Activated effector memory CD4-positive, alpha-beta T cell treated with anti-CD3 and anti-CD28 coated beads, Interleukin-2, amount 50 U/mL, for 16 hours (primary cell): ENCODE data around the gene PTPRE.

Source experiments
- DNase-seq: peaks from one replicate; pipeline ENCODE4 v3.0.0-alpha.2; 2020

The PTPRE gene

DNA sequence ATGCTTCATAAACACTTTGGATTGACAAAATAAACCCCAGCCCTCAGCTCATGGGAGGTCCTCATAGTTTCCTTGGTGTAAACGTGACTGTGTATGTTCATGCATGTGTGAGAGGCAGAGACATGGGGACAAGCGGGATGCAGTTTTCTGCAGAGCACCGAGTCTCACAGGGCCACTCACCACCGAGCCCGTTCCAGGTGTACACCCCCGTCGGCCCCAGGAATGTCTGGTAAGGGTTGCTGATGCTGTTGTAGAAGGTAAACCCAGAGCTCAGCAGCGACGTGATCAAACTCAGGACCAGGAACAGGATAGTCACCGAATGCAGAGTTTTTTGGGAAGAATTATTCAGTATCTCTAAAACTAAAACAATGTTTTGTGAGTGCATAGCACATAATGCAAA, 23.4 kb upstream of the PTPRE start:
- DNase-seq = no peak

DNA sequence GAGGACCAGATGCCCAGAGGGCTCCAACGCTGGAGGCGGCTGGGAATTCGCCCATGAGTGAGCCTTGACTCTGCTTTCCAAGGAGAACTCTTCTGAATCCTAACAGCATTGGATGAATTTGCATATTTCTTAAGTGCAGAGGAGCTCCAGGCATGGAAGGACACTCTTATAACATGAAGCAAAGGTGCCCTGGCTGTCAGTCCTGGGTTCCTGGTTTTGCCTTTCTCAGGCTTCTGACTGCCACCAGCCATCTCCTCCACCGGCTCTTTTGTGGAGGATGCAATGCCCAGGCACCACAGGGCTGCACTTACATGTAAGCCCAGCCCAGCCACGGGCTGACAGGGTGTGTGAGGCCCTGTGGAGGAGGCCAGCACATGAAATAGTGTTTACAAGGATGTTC, 22.4 kb upstream of the PTPRE start:
- DNase-seq = no peak

DNA sequence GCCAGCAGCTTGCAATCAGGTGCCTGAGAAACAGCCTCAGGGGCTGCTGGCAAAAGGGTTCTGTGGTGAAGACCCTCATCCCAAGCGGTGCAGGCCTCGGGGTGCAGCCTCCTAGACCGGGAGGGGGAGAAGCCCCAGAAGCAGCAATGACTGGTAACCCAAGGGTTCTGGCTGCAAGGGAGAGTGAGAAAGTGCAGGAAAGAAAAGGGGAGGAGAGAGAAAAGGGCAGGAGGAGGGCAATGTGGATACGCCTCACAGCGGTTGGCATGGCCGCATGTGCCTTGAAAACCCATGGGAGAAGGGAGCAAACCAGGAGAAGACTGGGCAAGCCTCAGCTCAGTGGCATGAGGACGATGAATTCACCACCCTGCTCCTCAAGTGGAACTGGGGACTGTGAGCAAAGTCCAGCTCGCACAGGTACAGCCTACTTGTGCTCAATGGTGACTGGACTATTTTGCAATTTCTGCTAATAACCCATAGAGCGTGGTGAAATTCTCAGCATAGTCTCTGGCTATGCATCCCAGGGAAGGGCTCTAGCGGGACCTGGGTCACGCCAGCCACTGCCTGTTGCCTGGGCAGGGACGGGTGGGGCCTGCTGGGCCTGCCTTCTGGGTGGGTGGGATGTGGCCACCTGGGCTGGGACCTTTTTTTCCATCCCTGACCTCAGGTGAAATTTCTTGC, 20.4 kb upstream of the PTPRE start:
- no peak for DNase-seq

DNA sequence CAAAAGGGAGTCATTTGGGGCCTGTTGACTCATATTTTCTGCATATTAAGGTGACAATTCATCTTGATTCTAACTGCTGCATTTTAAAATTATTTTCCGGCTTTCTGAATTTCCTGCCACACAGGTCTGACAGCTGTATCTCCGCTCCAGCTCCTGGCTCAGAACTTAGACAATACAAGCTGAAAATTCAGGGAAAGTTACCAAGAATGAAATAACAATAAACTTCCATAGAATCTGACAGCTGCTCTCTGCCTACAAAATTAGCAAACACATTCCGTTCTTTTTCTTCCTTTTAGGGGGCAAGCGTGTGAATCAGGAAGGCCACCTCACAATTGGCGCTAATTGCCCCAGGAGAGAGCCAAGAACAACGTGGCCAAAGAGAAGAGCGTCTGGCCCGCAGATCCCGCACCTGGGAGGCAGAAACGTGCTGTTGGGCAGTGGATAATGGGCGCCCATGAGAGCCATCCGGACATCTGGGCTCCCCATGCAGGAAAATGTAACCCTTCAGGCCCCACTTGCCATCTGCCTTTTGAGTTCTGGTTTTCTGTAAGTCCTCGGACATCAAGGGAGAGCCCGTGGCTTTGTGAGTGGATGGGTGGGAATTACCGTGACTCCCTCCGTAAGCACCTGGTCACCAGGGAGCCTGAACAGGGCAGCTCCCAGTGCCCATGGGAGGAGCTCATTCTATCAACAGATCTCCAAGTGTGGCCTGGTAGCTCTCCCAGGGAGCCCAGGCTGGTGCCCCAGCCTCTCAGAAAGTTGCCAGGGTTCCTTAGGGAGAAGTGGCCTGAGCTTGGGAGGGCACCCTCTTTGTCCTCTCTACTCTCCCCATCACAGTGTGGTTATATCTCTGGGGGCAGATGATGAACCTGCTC, 19.1 kb upstream of the PTPRE start:
- no peak for DNase-seq

DNA sequence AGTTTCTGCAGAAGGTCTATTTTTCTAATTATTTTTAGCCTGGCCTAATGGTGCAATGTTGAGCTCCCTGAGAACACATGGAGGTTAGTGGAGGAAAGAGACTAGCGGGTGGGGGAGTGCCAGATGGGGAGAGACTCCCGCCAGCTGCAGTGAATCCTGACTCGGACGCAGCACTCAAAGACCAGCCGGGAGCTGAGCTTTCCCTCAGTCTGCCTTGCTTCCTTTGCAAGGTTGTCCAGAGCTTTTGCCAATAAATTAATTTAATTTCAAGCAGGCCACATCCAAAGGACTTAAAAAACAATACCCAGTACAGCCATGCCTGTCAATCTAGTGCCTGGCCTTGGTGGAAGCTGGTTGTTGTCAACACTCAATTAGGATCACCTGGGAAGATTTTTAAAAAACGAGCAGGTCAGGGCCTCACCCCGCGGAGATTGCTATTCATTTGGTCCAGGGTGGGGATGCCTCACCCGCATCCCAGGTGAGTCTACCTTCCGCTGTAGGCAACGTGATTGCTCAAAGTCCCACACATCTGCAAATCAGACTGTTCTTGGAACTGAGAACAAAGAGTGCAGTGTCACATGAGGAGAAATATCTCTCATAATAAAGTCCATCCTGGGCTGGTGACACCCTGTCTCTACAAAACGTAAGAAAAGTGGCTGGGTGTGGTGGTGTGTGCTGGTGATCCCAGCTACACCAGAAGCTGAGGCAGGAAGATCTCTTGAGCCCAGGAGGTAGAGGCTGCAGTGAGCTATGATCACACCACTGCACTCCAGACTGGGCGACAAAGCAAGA, 18.2 kb upstream of the PTPRE start:
- no peak for DNase-seq

DNA sequence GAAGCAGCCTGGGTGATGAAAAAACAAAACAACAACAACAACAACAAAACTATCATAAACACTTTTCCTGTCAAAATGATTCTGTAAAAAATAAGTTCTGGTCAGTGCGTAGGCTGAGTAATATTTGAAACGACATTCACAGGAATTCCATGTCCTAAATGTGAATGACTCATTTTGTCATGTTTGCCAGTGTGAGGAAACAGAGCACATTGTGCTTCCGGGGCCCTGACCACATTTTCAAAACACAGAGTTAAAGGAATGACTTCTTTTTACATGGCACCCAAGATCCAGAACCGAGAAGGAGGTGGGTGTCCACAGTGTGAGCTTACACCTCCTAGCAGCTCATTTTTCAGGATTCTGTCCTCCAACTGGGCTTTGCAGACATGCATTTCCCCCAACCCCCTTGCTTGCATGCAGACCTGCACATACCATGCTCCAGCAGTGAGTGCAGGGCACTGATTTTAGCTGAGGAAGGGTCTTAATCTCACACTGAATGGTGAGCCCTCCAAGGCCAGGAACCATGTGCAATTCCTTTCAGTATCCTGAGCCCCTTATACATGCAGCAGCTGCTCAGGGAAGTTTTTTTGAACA, 17.2 kb upstream of the PTPRE start:
- no peak for DNase-seq

DNA sequence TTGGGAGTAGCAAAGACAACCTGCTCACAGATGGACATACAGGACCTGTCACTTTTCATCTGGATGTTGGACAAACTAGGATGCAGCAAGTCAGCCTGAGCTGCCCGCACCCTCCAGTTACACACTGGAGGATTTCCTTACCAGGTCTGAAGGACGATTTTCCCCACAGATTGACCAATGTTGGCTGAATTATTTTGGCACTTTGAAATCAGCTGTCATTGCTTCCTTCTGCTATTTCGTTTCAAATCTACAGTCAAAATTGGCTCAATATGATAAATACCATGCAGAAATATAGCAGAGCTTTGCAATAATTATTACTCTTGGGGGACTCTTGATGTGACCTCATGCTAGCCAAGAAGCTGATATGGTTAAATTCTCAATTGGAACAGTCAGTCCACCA, 16.7 kb upstream of the PTPRE start:
- DNase-seq = no peak

DNA sequence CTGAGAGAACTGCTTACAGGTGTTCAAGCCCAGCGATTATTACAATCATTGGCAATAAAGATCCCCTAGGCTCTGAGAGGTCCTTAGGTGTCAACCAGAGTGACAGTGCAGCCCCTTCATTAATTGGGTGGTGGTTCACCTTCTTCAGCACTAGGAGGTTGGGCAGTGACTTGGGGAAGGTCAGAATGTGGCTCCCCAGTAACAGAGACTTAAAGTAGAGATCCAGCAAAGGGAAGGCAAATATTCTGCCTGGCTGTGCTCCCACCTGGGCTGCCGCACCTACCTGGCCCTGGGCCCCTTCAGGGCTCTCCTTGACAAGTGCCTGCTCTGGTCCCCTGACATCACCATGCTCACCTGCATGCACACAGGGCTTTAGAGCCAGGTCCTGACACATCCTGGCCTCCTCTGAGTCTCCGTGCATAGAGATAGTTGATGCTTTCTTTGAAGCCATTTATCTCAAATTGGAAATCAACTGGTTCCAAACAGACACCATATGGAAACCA, 16.0 kb upstream of the PTPRE start:
- DNase-seq = no peak

DNA sequence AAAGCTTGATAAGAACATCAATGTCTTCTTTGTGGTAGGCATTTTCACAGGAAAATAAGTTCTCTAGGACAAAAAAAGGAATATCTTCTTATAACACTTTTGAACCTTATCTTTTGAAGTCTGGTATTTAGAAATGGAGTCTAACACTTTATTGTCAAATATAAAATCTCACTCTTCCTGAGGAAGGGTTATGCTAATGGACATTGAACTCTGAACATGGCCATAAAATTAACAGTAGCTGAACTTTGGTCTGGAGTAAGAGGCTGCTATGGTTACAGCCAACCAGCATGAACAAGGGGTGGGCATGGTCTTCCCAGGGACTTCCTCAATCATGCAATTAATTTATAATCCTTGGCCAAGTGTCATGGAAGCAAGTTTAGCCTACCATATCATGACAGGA, 14.2 kb upstream of the PTPRE start, which contains the start of gene CLRN3:
Gene CLRN3, minus strand, starts transcription at position 199 of the 400 bp plus-strand sequence. Its CDS starts 157 bp downstream, at position 42.
- DNase-seq = no peak

DNA sequence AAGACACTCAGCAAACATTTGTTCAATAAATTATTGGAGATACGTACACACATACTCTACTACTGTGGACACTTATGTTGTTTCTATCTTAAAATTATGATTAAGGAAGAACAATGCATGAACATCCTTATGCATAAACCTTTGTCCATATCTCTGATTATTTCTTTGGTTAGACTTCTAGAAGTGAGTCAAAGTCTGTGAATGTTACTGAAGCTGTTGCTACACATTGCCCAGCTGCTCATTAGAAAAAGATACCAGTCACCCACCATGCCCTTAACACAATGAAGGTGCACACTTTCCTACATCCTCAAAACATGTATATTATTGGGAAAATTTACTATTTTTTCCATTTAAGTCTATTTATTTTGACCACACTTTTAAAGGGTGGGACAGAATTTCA, 12.8 kb upstream of the PTPRE start:
- no peak for DNase-seq

DNA sequence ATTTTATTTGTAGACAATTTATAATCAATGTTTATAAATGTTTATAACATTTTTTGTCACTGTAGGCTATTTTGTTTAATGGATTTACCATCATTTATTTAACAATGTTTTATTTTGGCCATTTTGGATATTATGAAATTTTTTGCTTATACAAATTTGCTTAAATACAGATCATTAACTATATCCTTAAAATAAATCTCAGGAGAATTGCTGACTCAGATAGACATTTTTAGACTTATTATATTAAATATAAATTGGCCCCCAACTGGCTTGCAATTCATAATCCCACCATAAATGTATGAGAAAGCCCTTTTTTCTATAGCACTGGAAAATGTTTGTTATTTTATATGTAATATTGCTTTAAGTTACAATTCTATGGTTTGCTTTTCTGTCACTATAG, 10.3 kb upstream of the PTPRE start:
- no peak for DNase-seq

DNA sequence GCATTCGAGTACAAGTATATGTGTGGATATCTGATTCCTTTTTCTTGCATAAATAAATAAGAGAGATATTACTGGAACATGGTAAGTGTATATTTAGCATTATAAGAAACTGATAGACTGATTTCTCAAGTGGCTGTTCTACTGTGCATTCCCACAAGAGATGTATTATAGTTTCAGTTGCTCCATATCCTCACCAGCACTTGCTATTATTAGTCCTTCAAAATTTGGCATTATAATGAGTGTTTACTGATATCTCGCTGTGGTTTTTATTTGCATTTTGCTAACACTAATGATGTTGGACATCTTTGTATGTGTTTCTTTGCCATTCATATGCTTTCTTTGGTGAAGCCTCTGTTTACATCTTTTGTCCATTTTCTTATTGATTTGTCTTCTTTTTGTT, 9.7 kb upstream of the PTPRE start:
- DNase-seq = no peak

DNA sequence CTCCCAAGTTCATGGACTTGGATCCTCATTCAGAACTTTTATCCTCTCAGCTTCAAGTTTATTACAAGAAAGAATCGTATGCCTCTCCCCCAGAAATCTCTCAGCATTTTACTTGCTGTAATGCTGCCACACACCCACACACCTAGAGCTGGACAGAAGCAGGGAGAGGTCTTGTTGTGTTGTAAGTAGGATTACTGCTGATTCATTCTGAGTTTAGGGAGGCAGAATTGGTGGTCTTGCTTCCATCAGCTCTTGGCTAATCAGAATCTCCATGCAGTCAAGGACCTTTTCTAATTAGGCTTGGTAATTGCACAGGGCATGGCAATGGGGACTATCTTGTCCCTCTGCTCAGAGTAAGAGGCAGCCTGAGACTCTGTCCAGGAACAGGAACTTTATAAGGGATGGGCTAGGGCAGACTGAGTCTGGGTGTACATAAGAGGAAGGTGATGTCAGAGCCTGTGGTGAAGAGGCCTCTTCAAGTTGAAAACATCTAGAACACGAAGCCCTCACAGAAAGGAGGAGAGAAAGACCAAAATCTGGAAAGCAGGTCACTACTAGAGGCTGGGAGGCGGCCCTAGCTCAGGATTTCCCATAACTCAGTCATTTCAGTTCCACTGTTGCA, 7.0 kb upstream of the PTPRE start:
- DNase-seq = no peak

DNA sequence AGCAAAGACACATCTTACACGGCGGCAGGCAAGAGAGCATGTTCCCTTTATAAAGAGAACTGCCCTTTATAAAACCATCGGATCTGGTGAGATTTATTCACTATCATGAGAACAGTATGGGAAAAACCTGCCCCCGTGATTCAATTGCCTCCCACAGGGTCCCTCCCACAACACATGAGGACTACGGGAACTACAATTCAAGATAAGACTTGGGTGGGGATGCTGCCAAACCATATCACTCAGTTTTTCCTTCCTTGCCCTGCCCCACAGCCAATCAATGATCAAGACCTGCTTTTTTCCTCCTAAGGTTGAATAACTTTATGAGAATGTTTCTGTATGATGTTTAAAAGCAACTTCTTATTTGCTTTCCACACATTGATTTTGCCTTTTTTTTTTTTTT, 3.1 kb upstream of the PTPRE start:
- DNase-seq = no peak

DNA sequence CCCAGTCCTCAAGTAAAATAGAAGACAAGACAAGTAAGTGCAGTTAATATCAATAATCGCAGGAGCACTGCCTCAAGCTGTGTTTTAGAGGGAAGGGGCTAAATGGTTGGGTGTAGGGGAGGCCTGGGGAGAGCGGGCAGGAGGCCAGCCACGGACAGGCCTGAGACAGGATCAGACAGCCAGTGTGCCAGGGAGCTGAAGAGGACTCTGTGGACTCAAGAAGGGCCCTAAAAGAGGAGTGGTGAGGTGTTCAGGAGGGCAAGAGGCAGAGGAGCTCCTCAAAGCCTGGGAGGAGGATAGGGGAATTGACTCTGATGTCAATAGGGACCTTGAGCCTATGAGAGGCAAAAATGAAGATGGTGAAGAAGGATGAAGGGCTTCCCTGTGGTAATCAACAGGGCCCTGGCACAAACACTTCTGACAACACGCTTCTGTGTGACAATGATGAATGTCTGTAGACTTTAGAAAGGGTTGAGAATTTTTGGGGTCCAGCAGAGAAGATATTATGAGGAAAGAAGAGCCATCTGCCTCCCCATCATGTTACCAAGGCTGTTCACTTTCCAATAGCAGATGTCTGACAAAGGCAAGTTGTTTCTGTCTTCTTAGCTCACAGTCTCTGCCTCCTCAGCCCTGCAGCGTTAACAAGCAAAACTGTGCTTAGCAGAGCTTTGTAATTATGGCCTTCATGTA, 2.4 kb upstream of the PTPRE start:
- no peak for DNase-seq

DNA sequence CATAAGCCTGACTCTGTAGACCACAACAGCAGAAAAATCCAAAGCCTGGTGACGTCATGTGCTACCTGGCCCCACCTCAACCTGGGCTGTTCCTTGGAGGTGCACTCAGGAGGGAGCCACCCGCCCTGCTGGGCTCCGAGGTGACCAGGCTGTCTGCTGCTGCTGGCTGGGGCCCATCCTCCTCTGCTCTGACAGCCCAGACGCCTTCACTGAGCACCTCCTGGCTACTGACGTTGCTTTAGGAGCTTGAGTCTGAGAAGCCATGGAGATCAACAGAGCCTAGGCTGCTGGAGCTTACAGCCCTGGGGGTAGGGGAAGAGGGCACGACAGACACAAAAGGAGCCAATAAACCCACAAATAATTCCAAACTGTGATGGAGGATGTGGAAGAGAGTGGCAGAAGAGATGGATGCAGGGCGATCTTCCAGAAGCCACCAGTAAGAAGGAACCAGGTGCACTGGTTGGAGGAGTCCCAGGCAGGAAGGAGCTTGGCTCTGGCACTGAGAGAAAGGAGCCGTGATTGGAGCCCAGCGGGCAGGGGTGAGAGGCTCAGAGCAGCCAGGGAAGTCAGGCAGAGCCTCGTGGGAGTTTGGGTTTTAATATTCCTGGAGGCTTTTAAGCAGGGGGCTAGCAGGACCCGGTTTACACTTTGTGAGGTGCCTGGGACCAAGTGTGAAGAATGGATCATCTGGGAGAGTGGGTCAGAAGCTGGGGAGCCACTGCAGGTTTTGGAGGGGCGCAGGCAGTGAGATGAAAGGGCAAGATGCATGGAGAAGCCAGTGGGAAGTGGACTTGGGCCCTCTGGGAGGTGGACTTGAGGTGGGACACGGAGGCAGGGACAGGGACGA, 1.7 kb upstream of the PTPRE start:
- no peak for DNase-seq

DNA sequence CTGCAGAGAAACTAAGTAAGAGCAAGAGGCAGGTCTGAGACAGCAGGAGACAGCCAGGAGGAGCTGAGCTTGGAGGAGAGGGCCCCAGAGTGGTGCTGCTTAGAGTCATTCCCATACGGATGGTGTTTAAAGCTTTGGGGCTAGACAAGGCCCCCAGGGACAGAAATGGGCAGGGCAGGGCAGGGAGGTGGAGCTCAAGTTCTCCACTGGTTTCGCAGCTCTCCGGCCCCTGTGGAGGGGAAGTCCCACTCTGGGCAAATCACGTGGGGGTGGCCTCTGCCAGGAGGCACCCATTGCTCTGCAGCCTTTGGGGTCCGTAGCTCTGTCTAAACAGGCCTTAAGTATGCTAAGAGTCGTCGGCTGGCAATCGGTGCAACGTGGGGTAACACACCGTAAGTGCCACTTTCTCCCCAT, 1.0 kb upstream of the PTPRE start:
- DNase-seq = no peak

DNA sequence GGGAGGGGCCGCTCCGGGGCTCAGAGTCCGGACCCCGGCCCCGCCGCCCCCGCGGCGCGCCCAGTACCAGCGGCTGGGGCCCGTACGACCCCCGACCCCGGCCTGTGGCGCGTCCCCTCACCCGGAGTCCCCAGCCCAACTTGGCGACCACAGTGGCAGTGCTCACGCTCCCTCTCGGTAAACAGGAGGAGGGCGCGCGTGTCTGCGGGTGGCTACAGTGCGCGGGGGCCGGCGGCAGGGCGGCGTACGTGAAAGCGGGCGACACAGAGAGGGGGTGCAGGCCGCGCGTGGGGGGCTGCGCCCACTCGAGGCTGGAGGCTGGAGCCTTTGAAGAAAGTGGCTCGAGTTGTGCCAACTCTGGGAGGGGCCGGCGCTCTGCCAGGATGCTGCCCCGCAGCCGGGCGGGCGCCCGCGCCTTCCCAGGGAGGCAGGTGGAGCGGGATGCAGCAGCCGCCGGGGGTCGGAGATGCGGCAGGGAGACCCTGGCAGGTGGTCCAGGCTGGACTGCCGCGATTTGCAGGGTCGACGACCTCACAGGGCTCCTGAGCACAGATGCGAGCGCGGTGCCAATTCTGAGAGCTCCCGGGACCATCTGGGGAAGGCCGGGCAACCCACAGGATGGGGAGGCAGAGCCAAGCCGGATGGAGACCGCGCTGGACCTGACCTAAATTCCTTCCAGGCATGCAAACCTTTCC, 655 bp downstream of the PTPRE start:
- DNase-seq = no peak

DNA sequence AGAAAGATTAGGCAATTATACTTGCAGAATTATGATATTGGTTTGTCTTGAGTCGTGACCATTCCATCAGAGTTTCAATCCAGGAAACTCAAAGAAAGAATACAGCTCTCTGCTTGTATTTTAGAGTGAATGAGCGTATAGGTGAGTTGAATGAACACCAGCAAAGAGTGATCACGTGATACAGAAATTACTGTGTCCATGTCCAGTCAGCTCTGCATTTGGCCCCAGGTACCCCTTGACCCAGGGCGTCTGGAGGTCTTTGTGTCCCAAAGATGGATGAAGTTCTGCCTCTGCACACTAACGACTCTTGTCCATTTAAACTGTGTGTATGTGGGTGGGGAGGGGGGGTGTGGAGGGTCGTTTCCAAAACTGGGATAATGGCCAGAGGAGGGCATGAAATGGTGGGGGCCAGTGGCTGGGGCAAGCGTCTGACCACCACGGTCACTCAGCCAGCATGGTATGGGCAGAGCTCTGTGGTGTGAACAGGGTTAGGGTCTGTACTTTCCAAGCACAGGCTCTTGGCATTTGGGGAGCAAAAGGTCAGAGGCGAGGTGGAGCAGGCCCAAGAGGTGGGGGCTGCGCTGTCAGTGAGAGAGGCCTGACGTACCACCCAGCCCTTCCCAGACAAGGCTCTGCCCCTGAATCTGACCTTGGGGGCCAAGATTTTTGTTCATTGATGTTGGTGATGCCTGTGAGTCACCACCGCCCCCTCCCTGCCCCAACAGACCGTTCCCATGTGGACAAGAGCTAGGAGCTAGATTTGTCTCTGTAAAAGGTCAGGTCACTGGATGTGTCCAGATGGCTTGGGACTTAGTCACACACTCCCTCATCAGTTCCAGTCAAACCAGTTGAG, 1.4 kb downstream of the PTPRE start:
- no peak for DNase-seq

DNA sequence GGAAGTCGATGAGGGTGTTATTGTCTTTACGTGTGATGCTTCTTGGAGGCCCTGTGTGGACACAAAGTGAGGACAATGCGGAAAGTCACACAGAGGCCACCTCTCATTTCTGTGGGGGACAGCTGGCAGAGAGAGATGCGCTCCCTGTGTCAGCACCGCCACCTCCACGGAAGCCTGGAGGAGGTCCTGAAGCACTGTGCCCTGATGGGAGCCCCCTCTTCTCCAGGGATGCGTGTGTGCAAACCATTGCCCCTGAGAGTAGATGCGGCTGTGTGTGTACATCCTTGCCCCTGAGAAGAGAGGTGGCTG, 2.0 kb downstream of the PTPRE start:
- no peak for DNase-seq
